Measurements from ENCODE around the gene CERT1. TPM values are rescaled to one million over a fixed set of nuclear protein-coding genes. Genes with fewer than 3 reads are reported as not detected.

CERT1 gene
- total and polyA plus RNA-seq, 12 donors = 6.3 to 47.6 (median 37.5) TPM

DNA sequence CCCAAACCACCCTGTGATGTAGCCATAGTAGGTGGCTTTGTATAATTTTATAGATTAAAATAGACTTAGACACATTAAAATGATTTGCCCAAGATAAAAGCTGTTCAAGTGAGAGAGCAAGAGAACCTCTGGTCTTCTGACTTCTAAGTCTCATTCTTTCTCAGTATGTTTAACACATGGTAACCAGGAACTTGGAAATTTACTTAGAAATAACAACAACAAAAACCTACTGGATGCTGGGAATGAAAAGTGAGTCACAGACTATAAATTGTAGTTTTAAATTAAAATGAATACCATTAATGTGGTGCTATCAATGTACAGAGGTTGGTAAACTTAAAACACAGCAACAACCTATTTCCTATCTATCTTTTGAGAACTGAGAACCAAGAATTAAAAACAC lies 144.0 kb downstream of the CERT1 start:
- no peak for ATAC-seq

DNA sequence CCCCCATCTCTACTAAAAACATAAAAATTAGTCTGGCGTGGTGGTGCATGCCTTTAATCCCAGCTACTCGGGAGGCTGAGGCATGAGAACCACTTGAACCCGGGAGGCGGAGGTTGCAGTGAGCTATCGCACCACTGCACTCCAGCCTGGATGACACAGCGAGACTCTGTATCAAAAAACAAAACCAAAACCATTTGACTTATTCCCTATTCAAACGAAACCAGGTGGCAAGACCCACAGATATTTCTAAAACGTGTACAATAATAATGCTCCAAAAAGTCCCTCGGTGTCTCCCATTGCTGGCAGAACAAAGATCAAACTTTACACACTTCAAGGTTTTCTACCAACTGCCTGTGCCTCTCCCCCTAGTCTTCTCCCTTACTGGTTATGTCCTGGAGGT lies 144.6 kb downstream of the CERT1 start:
- intact Hi-C loops (cut with DNase I) = no loop called here
- Histone ChIP-seq H3K4me1 (peaks cover 0 to 6% (median 0%) of the 10 kb centered on the region in 9 donors), H3K4me3 (no peak overlapping the region), H3K36me3 (peaks cover 0 to 32% (median 0%) of the 10 kb centered on the region in 9 donors), H3K27ac (no peak overlapping the region), H3K27me3 (no peaks in the 10 kb centered on the region), H3K9me3 (no peaks in the 10 kb centered on the region)
- no peak for DNase-seq
- TF ChIP-seq, protein P1, sequence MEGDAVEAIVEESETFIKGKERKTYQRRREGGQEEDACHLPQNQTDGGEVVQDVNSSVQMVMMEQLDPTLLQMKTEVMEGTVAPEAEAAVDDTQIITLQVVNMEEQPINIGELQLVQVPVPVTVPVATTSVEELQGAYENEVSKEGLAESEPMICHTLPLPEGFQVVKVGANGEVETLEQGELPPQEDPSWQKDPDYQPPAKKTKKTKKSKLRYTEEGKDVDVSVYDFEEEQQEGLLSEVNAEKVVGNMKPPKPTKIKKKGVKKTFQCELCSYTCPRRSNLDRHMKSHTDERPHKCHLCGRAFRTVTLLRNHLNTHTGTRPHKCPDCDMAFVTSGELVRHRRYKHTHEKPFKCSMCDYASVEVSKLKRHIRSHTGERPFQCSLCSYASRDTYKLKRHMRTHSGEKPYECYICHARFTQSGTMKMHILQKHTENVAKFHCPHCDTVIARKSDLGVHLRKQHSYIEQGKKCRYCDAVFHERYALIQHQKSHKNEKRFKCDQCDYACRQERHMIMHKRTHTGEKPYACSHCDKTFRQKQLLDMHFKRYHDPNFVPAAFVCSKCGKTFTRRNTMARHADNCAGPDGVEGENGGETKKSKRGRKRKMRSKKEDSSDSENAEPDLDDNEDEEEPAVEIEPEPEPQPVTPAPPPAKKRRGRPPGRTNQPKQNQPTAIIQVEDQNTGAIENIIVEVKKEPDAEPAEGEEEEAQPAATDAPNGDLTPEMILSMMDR (IDR thresholded peaks at IDR 0.05) = no peak
- WGBS, 2 donors = 89 to 91% methylated on average over 9 of the region's 9 CpGs
- ATAC-seq = no peak

More for the DNA sequence above, 144.0 kb downstream of the CERT1 start:
- Histone ChIP-seq H3K4me1 (peaks cover 0 to 6% (median 0%) of the 10 kb centered on the region in 9 donors), H3K36me3 (peaks cover 0 to 32% (median 0%) of the 10 kb centered on the region in 9 donors), H3K27ac (no peak overlapping the region), H3K9me3 (no peaks in the 10 kb centered on the region), H3K27me3 (no peaks in the 10 kb centered on the region), H3K4me3 (no peak overlapping the region)
- TF ChIP-seq, protein P1 (IDR thresholded peaks at IDR 0.05) = no peak
- intact Hi-C loops (cut with DNase I) = no loop called here
- no peak for DNase-seq

DNA sequence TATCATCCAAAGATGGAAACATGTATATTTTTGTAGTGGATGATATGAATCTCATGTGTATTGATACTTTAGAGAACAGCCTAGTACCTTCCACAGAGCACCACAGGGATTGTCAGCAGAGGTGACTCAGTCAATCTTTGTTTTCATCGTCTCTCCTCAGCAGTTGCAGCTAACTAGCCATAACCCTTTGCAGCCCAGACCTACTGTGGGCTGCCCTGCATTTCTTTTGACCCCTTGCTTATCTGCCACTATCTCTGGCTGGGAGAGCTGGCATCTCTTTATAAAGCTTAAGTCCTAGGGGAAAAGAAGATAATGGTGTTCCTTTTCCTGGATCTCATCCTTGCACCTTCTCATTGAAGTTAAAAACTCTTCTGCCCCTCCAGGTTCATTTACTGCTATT lies 145.7 kb downstream of the CERT1 start:
- ATAC-seq = no peak
- peaks cover 0 to 33% (median 2%) of the 10 kb centered on the region in 9 donors for H3K36me3 ChIP-seq
- WGBS, 2 donors = 3 to 34% methylated on average over 1 of the region's 1 CpG
- no peak overlapping the region for H3K4me3 ChIP-seq
- no peaks in the 10 kb centered on the region for H3K9me3 ChIP-seq
- no peak for DNase-seq
- H3K27ac ChIP-seq = no peak overlapping the region
- no peaks in the 10 kb centered on the region for H3K27me3 ChIP-seq
- intact Hi-C loops (cut with DNase I) = no loop called here
- H3K4me1 ChIP-seq = peaks cover 0 to 6% (median 0%) of the 10 kb centered on the region in 9 donors
- TF ChIP-seq, protein P1 (IDR thresholded peaks at IDR 0.05) = no peak

DNA sequence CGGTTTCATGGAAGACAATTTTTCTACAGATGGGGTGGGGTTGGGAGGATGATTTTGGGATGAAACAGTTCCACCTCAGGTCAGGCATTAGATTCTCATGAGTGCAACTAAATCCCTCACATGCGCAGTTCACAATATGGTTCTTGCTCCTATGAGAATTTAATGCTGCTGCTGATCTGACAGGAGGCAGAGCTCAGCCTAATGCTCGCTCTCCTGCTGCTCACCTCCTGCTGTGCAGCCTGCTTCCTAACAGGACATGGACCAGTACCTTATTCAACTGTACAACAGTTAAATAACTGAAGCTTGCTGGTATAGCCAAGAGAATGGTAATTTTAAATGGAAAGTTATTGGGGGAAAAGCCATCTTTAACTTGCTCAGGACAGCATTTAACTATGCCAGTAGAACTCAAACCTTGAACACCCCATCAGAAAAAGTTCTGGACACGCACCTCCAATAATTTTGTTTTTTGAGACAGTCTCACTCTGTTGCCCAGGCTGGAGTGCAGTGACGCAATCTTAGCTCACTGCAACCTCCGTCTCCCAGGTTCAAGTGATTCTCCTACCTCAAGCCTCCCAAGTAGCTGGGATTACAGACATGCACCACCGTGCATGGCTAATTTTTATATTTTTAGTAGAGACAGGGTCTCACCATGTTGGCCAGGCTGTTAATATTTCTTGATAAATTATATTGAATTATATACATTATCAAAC lies 146.7 kb downstream of the CERT1 start:
- Histone ChIP-seq H3K36me3 (peaks cover 0 to 43% (median 12%) of the 10 kb centered on the region in 9 donors), H3K4me1 (peaks cover 0 to 6% (median 0%) of the 10 kb centered on the region in 9 donors), H3K4me3 (no peak overlapping the region), H3K27me3 (no peaks in the 10 kb centered on the region), H3K27ac (no peak overlapping the region), H3K9me3 (no peaks in the 10 kb centered on the region)
- intact Hi-C loops (cut with DNase I) = no loop called here
- 89 to 91% methylated on average over 7 of the region's 7 CpGs for WGBS, 2 donors
- no peak for DNase-seq
- no peak for ATAC-seq
- TF ChIP-seq, protein P1 (IDR thresholded peaks at IDR 0.05) = no peak

Data from heart right ventricle (tissue), 16 donors.